ENCODE data around the gene SCN2B.

DNA sequence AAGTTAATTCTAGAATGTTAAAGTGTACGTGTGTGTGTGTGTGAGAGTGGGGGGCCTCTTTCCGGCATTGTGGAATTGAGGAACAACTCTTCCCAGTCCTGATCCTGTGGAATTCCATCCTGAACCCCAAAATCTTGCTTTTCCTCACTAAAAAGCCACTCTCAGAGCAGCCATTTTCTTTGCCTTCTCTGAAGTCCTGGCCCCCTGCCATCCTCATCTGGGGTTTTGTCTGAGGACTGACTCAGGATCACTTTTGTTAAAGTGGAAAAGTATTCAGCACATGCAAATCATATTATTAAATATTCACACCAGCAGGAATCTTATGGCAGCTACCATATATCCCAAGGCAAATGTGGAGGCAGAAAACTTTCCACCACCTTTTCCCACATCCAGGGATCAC lies 27.6 kb downstream of the SCN2B start:
- TF ChIP-seq, protein P1, sequence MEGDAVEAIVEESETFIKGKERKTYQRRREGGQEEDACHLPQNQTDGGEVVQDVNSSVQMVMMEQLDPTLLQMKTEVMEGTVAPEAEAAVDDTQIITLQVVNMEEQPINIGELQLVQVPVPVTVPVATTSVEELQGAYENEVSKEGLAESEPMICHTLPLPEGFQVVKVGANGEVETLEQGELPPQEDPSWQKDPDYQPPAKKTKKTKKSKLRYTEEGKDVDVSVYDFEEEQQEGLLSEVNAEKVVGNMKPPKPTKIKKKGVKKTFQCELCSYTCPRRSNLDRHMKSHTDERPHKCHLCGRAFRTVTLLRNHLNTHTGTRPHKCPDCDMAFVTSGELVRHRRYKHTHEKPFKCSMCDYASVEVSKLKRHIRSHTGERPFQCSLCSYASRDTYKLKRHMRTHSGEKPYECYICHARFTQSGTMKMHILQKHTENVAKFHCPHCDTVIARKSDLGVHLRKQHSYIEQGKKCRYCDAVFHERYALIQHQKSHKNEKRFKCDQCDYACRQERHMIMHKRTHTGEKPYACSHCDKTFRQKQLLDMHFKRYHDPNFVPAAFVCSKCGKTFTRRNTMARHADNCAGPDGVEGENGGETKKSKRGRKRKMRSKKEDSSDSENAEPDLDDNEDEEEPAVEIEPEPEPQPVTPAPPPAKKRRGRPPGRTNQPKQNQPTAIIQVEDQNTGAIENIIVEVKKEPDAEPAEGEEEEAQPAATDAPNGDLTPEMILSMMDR (tag by site-specific recombination; IDR thresholded peaks at IDR 0.05): no peak
- no peak for TF ChIP-seq ZBTB8A (tag by site-specific recombination; IDR thresholded peaks at IDR 0.05)
- no peak for TF ChIP-seq ZBTB21 (tag by site-specific recombination; IDR thresholded peaks at IDR 0.05)
- TF ChIP-seq ZNF274 (IDR thresholded peaks at IDR 0.05; ENCODE audit: low read length): no peak
- no peak for TF ChIP-seq ZNF274 (tag by site-specific recombination; IDR thresholded peaks at IDR 0.05; ENCODE audit: borderline replicate concordance)
- TF ChIP-seq ZNF785 (tag by site-specific recombination; IDR thresholded peaks at IDR 0.05): no peak
- no peak for TF ChIP-seq ZNF423 (tag by site-specific recombination; IDR thresholded peaks at IDR 0.05)

Data from HEK293 (cell line).